NCI-H1048 (cell line): ENCODE data around the gene ACOXL.

Source experiments
- DNase-seq: peaks from one replicate; lab custom pipeline; 2025; lab: John Stamatoyannopoulos, UW

Gene ACOXL

DNA sequence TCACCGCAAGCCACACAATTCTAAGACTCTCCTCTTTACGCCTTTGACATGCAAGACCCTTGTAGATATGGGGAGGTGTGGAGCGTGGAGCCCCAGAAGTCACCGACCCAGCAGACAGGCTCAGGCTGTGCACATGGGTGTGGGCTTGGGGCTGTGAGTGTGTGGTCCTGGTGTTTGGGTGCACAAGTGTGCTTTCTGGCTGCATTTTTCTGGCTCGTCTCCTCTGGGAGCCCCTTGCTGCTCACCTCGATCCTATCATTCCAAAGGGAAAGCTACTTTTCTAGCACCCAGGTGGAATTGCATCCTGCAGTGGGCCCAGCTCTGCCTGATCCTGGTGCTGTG is 143.0 kb downstream of the ACOXL start:
- no peak for DNase-seq

DNA sequence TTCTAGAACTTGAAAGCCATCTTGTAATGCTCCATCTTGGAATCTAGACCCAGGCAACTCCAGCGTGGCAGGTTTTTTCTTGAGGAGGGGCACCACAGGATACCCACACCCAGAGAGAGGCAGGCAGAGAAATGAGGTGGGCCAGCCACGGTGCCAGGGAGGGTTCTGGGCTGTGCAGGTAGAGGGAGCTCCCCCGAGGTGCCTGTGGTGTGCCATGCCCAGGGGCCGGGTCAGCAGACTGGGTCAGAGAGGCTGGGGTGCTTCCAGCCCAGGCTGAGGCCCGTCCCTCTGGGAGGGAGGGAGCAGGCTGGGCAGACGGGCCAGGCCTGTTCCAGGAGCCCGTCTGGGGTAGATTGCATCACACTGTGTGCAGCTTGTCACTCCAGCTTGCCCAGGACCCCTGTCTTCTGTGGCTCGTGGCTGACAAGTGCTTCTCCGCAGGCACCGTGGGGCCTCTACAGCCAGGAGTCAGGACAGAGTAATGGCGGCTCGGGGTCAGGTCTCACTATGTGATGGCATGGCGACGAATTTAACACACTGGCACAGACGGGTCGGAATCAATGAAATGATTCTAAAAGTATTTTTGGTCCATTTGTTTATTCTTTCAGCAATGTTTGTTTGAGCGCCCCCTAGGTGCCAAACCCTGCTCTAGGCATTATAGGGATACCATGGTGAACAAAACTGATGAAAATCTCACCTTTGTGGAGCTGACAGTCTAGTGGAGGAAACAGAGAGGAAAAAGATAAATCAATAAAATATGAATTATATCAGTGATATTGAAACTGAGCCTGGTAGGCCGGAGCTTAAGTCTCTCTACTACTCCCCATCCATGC is 144.0 kb downstream of the ACOXL start:
- DNase-seq: no peak

DNA sequence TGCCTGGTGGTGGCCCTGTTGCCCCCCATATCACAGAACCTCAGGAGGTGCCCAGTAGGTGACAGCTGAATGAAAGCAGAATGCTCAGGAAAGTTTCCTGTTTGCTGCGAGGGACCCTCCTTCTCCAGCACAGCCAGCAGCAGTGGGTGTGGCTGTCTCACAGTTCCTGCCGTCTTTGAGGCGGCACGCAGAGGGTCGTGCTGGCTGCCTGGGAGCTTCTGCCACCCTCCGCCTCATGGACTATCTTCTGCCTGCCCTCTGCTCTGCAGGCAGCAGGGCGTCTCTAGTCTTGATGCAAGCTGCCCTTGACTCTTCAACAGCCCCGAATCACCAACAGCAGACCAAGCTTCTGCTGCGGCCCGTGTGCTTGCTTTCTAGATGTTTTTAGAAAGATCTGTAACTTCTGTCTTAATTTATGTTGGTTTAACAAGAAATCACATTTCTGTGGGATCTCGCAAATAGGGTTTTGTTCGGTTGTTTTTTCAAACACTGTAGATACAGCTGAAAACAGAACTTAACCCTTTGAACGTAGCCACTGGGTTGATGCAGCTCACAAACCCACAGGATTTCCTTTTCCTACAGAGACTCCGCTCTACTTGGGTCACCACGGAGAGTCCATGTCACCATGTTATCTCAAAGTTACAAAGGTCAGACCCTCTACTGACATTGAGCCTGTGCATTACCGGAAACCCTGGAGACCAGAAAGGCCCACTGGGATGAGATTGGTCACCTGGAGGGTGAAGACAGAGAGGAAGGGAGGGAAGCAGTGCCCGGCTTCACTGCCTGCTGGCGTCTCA is 144.9 kb downstream of the ACOXL start:
- DNase-seq: no peak

DNA sequence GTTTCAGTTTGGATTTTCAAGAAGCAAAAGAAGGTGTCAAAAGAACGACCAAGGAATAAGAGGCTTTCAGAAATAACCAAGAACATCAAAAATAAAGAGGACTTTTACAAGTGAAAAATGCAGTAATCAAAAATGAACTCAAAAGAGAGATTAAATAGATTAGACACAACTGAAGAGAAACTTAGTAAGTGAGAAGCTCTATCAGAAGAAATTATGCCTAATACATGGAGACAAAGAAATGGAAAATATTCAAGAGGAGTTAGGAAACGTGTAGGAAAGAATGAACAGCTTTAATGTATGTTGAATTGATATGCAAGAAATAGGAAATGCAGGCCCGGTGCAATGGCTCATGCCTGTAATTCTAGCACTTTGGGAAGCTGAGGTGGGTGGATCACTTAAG is 145.8 kb downstream of the ACOXL start:
- no peak for DNase-seq

DNA sequence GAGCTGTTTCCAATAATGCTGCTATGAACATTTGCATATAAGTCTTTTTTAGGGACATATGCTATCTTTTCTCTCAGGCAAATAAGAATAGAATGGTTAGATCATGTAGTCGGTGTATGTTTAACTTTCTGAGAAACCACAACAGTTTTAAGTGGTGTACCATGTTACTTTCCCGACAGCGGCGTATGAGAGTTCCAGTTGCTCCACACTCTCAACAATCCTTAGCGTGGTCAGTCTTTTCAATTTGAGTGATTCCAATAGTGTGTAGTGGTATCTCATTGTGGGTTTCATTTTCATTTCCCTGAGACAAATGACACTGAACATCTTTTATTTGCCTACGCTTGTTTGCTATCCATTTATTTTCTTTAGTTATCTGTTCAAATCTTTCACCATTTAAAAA is 149.5 kb downstream of the ACOXL start:
- no peak for DNase-seq

DNA sequence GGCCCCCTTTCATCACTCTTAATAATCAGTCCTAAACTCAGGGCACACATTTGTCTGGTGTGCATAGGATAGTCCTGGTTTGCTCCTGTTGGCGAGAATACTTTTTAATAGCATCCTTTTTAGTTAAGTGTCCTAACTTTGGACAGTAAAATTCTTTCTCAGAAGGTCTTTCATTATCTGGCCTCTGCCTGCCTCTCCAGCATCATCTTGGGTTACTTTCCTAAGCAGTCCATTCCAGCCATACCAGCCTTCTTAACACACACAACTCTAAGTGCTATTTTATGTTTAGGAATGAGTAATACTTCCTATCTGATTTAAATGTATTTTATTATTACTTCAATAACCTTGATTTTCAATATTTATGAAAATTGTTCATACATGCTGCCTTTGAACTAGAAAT is 151.0 kb downstream of the ACOXL start:
- DNase-seq: no peak

DNA sequence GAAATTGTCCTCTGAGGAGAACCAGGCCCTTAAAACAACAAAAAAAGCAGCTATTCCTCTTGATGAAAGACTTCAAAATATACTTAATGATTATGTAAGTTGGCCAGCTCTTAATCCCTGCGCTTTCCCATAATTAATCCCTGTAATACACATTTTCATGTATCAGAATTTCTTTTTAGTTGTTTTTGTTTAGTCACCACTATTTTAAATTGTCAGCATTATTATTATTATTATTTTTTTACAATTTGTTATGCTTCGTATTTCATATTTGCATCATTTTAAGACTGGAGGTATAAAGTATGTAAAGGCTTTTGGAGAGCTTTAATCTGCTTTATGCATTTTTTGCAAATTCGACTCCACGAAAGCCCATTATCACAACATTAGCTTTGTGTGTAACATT is 152.9 kb downstream of the ACOXL start:
- DNase-seq: no peak

DNA sequence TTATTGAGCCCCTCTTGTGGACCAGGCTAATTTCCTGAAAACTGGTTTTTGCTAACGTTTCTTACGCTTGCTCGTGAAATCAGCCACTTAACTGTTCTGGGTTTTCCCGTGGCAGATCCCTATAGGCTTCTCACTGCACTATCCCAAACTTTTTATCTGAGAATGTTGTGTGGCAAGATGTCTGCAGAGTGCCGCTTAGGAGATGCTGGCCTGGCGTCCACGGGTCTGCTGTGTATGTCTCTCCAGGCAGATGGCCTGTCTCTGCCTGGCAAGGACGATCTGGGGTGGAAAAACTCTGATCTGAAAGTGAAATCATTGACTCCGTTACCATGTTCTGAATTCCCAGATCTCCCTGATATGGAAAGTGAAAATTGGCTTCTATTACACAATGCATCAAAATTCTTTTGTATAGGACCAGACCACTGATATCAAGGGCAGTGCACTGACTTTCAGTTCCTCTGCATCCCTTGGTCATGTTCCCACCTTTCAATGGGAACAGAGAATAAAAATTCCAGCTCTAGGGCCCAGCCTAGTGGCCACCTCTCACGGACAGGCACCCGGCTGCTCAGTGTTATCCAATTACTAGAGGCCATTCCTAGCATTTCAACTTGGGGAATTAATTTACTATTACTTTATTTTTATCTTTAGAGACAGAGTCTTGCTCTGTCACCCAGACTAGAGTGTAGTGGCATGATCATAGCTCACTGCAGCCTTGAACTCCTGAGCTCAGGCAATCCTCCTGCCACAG is 154.6 kb downstream of the ACOXL start:
- no peak for DNase-seq

DNA sequence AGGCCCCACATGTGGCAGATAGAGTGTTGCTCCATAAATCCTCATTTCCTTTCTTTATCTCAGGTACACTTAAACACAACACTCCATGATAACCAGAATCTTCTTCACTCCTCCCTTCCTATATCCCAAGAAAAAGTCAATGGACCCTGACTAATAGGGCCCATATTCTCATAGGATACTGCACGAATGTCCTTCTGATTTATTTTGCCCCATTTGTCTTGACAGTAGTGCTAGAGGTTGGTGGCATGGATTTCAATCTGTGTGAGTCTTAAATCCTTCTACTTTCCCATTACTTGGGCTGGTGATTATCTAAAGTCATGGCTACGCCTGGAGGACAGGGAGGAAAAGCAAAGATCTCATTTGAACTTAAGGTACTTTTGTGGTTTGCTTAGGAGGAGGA is 156.0 kb downstream of the ACOXL start:
- DNase-seq: no peak

DNA sequence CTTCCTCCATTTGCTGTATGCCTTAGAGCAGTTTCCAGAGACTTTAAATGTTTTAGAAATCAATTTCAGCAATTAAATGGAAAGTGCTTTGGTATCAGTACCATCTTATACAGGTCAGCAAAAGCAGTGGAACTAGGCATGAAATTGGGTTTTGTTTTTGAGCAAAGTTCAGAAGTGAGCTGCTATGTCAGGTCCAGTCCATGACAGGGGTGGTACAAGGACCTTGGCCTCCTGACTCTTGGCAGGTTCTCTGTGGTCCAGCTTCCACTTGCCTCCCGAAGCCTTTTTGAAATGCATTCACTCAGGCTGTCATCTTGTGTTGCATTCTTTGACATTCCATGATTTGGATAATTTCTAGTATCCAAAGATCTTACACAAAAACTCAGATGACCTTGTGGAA is 159.3 kb downstream of the ACOXL start:
- no peak for DNase-seq

DNA sequence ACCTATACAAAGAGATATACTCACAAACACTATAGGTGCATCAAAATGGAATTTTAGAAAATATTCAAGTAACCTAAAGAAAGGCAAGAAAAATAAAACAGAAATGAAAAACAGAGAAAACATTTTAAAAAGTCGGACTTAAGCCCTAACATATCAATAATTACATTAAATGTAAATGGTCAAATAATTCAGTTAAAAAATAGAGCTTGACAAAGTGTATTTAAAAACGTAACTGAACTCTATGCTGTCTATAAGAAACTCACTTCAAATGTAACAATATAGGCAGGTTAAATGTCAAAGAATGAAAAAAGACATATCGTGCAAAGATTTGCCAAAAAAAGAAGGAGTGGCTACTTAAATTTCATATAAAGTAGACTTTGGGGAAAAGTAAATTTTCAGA is 163.9 kb downstream of the ACOXL start:
- no peak for DNase-seq

DNA sequence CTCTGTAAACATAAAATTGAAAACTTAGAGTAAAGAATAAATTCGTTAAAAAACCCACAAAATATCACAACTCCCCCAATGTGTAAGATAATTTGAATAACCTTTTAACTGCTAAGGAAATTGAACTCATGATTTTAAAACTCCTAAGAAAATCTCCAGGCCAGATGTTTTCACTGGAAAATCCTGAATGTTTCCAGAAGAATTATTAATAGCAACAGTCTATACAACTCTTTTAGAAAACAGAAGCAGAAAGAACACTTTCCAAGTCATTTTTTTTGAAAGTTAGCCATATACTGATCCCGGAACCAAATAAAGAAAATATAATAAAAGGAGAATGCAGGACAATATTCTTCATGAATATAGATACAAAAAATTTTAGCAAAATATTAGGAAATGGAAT is 165.6 kb downstream of the ACOXL start:
- no peak for DNase-seq

DNA sequence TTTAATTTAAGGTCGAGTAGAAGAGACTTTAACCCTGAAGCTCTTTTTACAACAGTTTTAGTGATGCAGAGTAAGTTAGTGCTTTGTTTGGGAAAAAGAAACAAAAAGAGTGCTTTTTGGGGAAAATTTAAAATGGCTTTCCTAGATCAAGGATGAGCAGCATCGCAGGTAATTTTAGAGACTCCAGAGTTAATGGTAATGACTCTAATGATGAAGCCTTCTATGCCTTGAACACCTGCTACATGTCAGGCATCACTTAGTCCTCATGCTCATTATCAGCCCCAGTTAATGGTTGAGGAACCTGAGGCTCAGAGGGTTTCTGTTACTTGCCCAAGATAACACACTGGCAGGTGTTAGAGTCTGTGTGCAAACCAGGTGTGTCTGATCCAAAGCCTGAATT is 167.8 kb downstream of the ACOXL start:
- no peak for DNase-seq

DNA sequence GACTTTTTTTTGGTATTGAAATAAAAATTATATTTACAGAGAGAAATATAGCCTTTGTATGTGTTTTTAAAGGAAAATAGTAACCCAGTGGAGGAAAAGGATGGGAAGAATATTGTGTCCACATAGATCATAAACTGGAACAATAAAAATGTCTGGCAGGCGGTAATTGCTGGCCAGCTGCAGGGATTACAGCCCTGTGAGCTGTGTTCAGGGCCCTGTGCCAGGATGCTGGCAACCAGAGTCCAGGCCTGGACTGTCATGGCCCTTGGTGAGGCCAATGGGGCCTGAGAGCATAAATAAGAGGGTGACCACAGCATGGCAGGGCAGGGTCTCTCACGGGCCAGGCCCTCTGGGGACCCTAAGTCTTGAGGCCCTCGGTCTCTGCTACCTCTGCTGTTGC is 171.2 kb downstream of the ACOXL start:
- no peak for DNase-seq

DNA sequence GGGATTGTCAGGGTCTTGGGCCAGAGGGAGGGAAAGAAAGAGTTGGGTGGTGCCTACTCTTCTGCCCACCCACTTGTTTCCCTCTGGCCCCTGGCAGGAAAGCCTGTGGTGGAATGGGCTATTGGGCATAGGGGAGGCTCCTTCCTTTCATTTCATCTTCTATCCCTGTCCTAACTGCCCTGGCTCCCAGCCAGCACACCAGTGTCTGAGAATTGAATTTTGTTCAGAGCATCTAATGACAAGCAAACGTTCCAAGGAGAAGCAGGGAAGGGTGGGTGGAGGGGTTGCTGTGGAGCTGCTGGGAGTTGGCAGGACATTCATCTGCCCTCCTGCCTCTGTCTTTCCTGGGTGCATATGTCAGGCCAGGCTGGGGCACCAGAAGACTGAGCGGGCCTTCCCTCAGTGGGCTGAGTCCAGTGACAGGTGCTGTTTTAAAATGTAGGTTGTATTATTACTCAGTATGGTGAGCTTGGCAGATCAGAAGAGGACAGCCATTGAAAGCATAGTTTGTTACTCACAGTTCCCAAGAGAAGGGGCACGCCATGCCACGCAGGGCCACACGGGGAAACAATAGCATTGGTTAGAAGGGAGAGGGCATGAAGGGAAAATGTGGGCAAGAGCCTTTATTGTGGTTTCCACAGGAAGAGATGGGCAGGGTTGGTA is 171.9 kb downstream of the ACOXL start:
- no peak for DNase-seq

DNA sequence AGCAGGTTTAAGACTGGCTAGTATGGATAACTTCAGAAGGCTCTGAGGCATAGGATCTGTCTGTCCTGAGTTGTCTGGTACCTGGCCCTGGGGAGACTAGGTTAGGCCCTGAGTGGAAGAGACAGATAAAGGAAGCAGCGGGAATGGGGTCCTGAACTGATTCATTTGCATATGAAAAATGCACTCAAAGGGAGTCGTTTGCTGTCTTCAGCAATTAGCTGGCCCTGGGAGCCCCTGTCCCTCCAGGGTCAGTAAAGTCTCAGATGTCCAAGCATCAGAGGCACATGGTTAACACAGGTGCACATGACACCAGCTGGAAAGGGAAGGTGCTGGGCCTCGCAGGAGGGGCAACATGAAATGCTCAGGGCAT is 172.4 kb downstream of the ACOXL start:
- DNase-seq: no peak

DNA sequence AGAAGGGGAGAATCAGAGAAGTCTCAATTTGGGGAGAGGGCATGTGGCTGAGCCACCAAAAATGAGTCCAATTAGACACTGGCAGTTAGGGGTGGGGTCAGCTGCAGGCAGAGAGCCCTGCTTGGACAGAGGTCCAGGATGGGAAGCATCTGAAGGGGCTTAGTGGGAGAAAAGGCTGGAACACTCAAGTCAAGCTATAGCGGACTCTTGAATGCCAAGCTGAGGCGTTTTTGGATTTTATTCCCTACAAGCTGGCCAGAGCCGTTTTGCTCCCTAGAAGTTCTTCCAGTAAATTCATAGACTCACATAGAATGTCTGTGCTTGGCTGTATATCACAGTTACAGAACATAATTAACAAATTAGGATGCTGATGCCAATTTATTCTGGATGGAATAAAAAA is 172.8 kb downstream of the ACOXL start:
- DNase-seq: no peak

DNA sequence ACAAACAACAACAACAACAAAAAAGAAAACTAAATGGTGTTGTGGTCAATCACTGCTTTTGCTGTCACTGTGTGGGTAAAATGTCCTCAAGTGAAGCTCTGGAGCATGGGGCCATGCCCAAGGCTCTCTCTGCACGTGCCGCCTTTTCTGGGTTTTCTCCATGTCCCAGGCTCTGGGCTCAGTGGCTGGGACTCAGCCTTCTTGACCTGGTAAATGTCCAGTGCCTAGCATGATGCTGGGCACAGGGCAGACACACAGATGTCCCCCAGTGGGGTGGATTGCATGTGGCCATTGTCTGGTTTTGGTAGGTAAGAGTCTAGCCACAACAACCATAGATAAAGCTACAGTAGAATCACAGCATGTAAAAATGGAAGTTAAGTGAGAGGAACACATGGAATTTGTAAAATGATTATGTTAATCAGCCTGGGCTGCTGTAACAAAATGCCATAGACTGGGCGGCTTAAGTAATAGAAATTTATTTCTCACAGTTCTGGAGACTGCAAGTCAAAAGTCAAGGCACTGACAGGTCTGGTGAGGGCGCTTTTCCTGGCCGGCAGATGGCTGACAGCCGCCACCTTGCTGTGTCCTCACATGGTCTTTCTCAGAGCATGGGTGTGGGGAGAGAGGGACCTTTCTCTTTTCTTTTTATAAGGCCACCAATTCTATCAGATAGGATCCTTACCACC is 174.4 kb downstream of the ACOXL start:
- DNase-seq: no peak

DNA sequence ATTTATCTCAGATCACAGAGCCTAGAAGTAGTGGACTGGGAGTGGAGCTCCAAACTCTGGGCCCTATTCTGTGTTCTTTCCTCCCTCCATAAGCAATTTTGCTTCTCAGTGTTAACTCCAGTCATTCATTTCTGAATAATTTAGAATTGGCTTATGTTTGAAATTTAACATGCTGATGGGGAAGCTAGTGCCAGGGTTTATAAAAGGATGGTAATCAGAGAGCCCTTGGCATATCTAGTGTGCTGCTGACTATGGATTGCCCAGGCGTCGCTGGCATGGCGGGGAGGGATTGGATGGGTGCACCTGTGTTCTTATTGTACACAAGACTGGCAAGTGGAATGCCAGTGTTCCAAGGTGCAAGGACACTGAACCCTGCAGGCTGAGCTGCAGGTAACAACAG is 177.1 kb downstream of the ACOXL start:
- DNase-seq: no peak

DNA sequence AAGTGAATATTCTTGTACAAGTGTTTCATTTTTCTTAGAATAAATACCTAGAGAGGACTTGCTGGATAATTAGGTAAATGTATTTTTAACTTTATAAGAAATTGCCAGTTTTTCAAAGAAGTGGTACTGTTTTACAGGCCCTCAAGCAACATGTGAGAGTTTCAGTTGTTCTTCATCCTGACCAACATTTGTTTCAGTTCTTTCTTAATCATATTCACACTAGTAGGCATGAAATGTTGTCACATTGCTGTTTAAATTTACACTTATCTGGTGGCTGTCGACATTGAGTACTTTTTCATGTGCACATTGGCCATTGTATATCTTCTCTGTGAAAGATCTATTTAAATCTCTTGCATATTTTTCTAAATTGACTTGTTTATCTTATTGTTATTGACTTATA is 178.1 kb downstream of the ACOXL start:
- no peak for DNase-seq

DNA sequence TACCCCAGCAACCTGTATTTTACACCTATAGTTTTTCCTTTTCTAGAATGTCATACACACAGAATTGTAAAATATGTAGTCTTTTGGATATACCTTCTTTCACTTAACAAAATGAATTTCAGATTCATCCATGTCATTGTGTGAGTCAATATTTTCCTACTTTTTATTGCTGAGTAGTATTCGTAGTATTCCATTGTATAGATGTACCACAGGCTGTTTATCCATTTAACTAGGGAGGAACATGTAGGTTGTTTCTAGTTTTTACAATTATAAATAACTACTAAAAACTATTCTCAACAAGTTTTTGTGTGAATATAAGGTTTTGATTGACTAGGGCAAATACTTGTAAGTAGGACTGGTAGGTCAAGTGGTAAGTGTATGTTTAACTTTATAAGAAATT is 187.4 kb downstream of the ACOXL start:
- DNase-seq: no peak

DNA sequence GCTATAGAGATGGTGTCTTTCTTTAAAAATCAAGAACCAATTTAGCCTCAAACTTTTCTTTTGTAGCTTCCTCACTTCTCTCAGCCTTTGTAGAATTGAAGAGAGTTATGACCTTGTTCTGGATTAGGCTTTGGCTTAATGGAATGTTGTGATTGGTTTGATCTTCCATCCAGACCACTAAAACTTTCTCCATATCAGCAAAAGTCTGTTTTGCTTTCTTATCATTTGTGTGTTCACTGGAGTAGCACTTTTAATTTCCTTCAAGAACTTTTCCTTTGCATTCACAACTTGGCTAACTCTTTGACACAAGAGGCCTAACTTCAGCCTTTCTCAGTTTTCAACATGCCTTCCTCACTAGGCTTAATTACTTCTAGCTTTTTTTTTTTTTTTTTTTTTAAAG is 193.1 kb downstream of the ACOXL start:
- no peak for DNase-seq
